Loucy (cell line): ENCODE measurements around the gene RO60.

Source experiments
- H2AFZ ChIP-seq: fragments of 200-600 bp; sonication (generic); 2 replicates; pipeline ENCODE4 v1.6.0; 2016; ENCODE audit warnings: antibody characterized with exemption, mild to moderate bottlenecking, low read length, moderate library complexity
- H3F3A ChIP-seq: fragments of 200-600 bp; 2 replicates; pipeline ENCODE4 v1.6.0; 2016; ENCODE audit warnings: antibody characterized with exemption, low read depth, mild to moderate bottlenecking
- H3K27me3 ChIP-seq: fragments of 200-600 bp; sonication (generic); 2 replicates; pipeline ENCODE4 v1.6.1; 2014; ENCODE audit warnings: low read length, mild to moderate bottlenecking; ENCODE audit not compliant: insufficient read depth, poor library complexity, severe bottlenecking
- H3K36me3 ChIP-seq: fragments of 200-600 bp; sonication (generic); 2 replicates; pipeline ENCODE4 v1.6.1; 2016; ENCODE audit warnings: low read length; ENCODE audit not compliant: insufficient read depth
- H3K4me1 ChIP-seq: fragments of 200-600 bp; sonication (generic); 2 replicates; pipeline ENCODE4 v1.5.1; 2014; ENCODE audit warnings: low read length, mild to moderate bottlenecking; ENCODE audit not compliant: insufficient read depth, poor library complexity, severe bottlenecking
- H3K4me2 ChIP-seq: fragments of 200-600 bp; sonication (generic); 2 replicates; pipeline ENCODE4 v1.6.0; 2014; ENCODE audit warnings: antibody characterized with exemption, low read length, low read depth, mild to moderate bottlenecking; ENCODE audit not compliant: poor library complexity, severe bottlenecking
- H3K4me3 ChIP-seq: fragments of 200-600 bp; sonication (generic); 2 replicates; pipeline ENCODE4 v1.5.1; 2014; ENCODE audit warnings: low read length, mild to moderate bottlenecking, mixed read lengths; ENCODE audit not compliant: poor library complexity, severe bottlenecking
- H3K79me2 ChIP-seq: fragments of 200-600 bp; sonication (generic); 2 replicates; pipeline ENCODE4 v1.6.1; 2014; ENCODE audit warnings: low read length; ENCODE audit not compliant: insufficient read depth
- H3K9ac ChIP-seq: fragments of 200-600 bp; sonication (generic); 2 replicates; pipeline ENCODE4 v1.6.0; 2014; ENCODE audit warnings: mild to moderate bottlenecking, low read depth, low read length, moderate library complexity; ENCODE audit not compliant: poor library complexity, severe bottlenecking
- H3K9me2 ChIP-seq: fragments of 200-600 bp; sonication (generic); replicated peaks from 2 replicates; pipeline ENCODE4 v1.6.1; 2016; ENCODE audit warnings: low read depth, low read length, mixed read lengths
- H3K9me3 ChIP-seq: fragments of 200-600 bp; sonication (generic); 2 replicates; pipeline ENCODE4 v1.6.1; 2014; ENCODE audit warnings: mild to moderate bottlenecking, antibody characterized with exemption, low read length, low read depth; ENCODE audit not compliant: insufficient read depth
- H4K20me1 ChIP-seq: fragments of 200-600 bp; sonication (generic); 2 replicates; pipeline ENCODE4 v1.6.0; 2014; ENCODE audit warnings: antibody characterized with exemption, low read length, mild to moderate bottlenecking; ENCODE audit not compliant: insufficient read depth, poor library complexity, severe bottlenecking
- CTCF ChIP-seq: fragments of 200-600 bp; sonication (generic); conservative IDR thresholded peaks from 2 replicates; pipeline ENCODE4 v1.5.1; 2014; ENCODE audit warnings: mild to moderate bottlenecking, antibody characterized with exemption, low read length
- EZH2phosphoT487 ChIP-seq: fragments of 200-600 bp; IDR thresholded peaks from 2 replicates; pipeline ENCODE4 v1.6.1; 2018; ENCODE audit warnings: antibody characterized with exemption, mild to moderate bottlenecking, moderate library complexity, borderline replicate concordance

RO60 gene

GRCh38 chr1:193069748-193070385 is 10.5 kb downstream of the RO60 start:
- H3K9me2 ChIP-seq = no peaks in the 10 kb centered on the region
- H2AFZ ChIP-seq = no peak overlapping the region

GRCh38 chr1:193070386-193070753 is 11.0 kb downstream of the RO60 start:
- peaks cover 7% of the 10 kb centered on the region for H4K20me1 ChIP-seq
- H3K9me2 ChIP-seq = no peaks in the 10 kb centered on the region
- peak overlapping the region; percentile 15 for H3K9ac ChIP-seq
- H3K9me3 ChIP-seq = no peaks in the 10 kb centered on the region
- H3K36me3 ChIP-seq = peaks cover 6% of the 10 kb centered on the region; the same call in 1 of the 2 replicates
- peak overlapping the region; percentile 3 for H3K4me3 ChIP-seq
- peak overlapping the region; percentile 43 for H3K4me2 ChIP-seq
- no peaks in the 10 kb centered on the region for H3F3A ChIP-seq
- TF ChIP-seq CTCF (no peak; the same call in 1 of the 2 replicates), EZH2phosphoT487 (no peak)
- H2AFZ ChIP-seq = no peak overlapping the region
- H3K79me2 ChIP-seq = peaks cover 50% of the 10 kb centered on the region
- peaks cover 25% of the 10 kb centered on the region for H3K4me1 ChIP-seq
- no peaks in the 10 kb centered on the region for H3K27me3 ChIP-seq

More at GRCh38 chr1:193069748-193070385, 10.5 kb downstream of the RO60 start:
- Histone ChIP-seq H3F3A (no peaks in the 10 kb centered on the region), H3K4me3 (peak overlapping the region; percentile 3), H3K4me2 (peak overlapping the region; percentile 43), H3K9ac (peak overlapping the region; percentile 15), H3K4me1 (peaks cover 26% of the 10 kb centered on the region), H3K79me2 (peaks cover 53% of the 10 kb centered on the region), H4K20me1 (peaks cover 7% of the 10 kb centered on the region), H3K9me3 (no peaks in the 10 kb centered on the region), H3K27me3 (no peaks in the 10 kb centered on the region), H3K36me3 (peaks cover 6% of the 10 kb centered on the region; the same call in 1 of the 2 replicates)
- TF ChIP-seq CTCF = peak; percentile 60
- no peak for TF ChIP-seq EZH2phosphoT487

GRCh38 chr1:193070942-193071341 is 11.5 kb downstream of the RO60 start:
- Histone ChIP-seq H3K27me3 (no peaks in the 10 kb centered on the region), H3K9ac (no peak overlapping the region), H4K20me1 (peaks cover 7% of the 10 kb centered on the region), H3K79me2 (peaks cover 44% of the 10 kb centered on the region), H3K4me3 (no peak overlapping the region), H3K4me1 (peaks cover 23% of the 10 kb centered on the region), H3K9me2 (no peaks in the 10 kb centered on the region), H3K9me3 (no peaks in the 10 kb centered on the region), H2AFZ (no peak overlapping the region), H3F3A (no peaks in the 10 kb centered on the region), H3K36me3 (peaks cover 6% of the 10 kb centered on the region; the same call in 1 of the 2 replicates), H3K4me2 (peak overlapping the region; percentile 8)
- TF ChIP-seq CTCF = no peak
- no peak for TF ChIP-seq EZH2phosphoT487
